ENCODE measurements around the gene CD2.

- TF ChIP-seq CTCF (conservative IDR thresholded peaks at IDR 0.05; ENCODE audit: low read depth, low read length): no peak
- TF ChIP-seq EZH2 (IDR thresholded peaks at IDR 0.05; ENCODE audit: borderline replicate concordance, low read depth, low read length, poor library complexity, severe bottlenecking): no peak
Observed at GRCh38 chr1:116763116-116763786, 9.0 kb downstream of the CD2 start.

All from A673 (cell line).